ENCODE results near the gene MICU2.
"Not testable (repeated sequence)": the region's sequence is repeated elsewhere in the genome, so short reads cannot be mapped to it uniquely, and the experiment has no call there.

The MICU2 gene

GRCh38 chr13:21590231-21590630 is 13.7 kb downstream of the MICU2 start:
- Histone ChIP-seq H3K79me1 (ENCODE audit: low read depth, low read length) (peaks cover 4% of the 10 kb centered on the region), H2BK12ac (ENCODE audit: low read length) (no peak overlapping the region), H3K18ac (ENCODE audit: low read length) (no peak overlapping the region), H3K9ac (ENCODE audit: low read depth, low read length, poor library complexity) (no peak overlapping the region), H2BK5ac (ENCODE audit: low read length) (no peak overlapping the region), H2BK15ac (ENCODE audit: low read length) (no peak overlapping the region), H4K8ac (ENCODE audit: low read depth, low read length) (no peak overlapping the region), H2AFZ (ENCODE audit: low read length) (no peak overlapping the region), H3K23ac (ENCODE audit: low read depth, low read length, poor library complexity) (no peak overlapping the region), H3K4ac (ENCODE audit: low read length) (no peak overlapping the region), H3K4me2 (ENCODE audit: insufficient read depth, low read length, poor library complexity, severe bottlenecking) (no peak overlapping the region), H3K27ac (replicated peaks; ENCODE audit: low read length) (no peak overlapping the region), H2AK5ac (ENCODE audit: low read depth, low read length) (no peak overlapping the region), H3K9me3 (replicated peaks in 1 of 2; ENCODE audit: control insufficient read depth in 2 of 2, insufficient read depth in 1 of 2, low read depth in 1 of 2, low read length in 2 of 2) (peaks cover 0 to 3% of the 10 kb centered on the region in 2 donors), H3K4me1 (ENCODE audit: control insufficient read depth in 2 of 2, insufficient read depth in 1 of 2, low read depth in 1 of 2, low read length in 2 of 2) (no peaks in the 10 kb centered on the region), H3K36me3 (replicated peaks in 1 of 2; ENCODE audit: control insufficient read depth in 2 of 2, insufficient read depth in 2 of 2, low read length in 2 of 2) (peaks cover 0 to 2% of the 10 kb centered on the region in 2 donors), H3K4me3 (ENCODE audit: low read length in 2 of 2) (no peak overlapping the region), H3K27me3 (ENCODE audit: control insufficient read depth in 3 of 3, insufficient read depth in 3 of 3, low read depth in 1 of 3, low read length in 3 of 3) (no peaks in the 10 kb centered on the region), H3K14ac (ENCODE audit: low read length) (no peak overlapping the region), H2BK120ac (ENCODE audit: low read depth, low read length) (no peak overlapping the region), H4K91ac (ENCODE audit: low read depth, low read length, poor library complexity) (no peak overlapping the region)
- no peak for DNase-seq (ENCODE audit: low spot score)
- WGBS, 2 donors (ENCODE audit: extremely low coverage in 2 of 2, insufficient read length in 2 of 2, insufficient replicate concordance in 1 of 2), result no CpG with 5 or more reads among the region's 5 CpGs

- H4K91ac ChIP-seq (ENCODE audit: low read depth, low read length, poor library complexity); H3K4me3 ChIP-seq (ENCODE audit: low read length in 2 of 2); H3K18ac ChIP-seq (ENCODE audit: low read length); H2BK15ac ChIP-seq (ENCODE audit: low read length); H3K9ac ChIP-seq (ENCODE audit: low read depth, low read length, poor library complexity); H3K36me3 ChIP-seq (replicated peaks in 1 of 2; ENCODE audit: control insufficient read depth in 2 of 2, insufficient read depth in 2 of 2, low read length in 2 of 2); H3K79me1 ChIP-seq (ENCODE audit: low read depth, low read length); H2BK5ac ChIP-seq (ENCODE audit: low read length); H2BK120ac ChIP-seq (ENCODE audit: low read depth, low read length); H2AK5ac ChIP-seq (ENCODE audit: low read depth, low read length); H2AFZ ChIP-seq (ENCODE audit: low read length); DNase-seq (ENCODE audit: low spot score); H3K23ac ChIP-seq (ENCODE audit: low read depth, low read length, poor library complexity); H3K27me3 ChIP-seq (ENCODE audit: control insufficient read depth in 3 of 3, insufficient read depth in 3 of 3, low read depth in 1 of 3, low read length in 3 of 3); H3K27ac ChIP-seq (replicated peaks; ENCODE audit: low read length); H2BK12ac ChIP-seq (ENCODE audit: low read length); H3K4ac ChIP-seq (ENCODE audit: low read length); H3K4me2 ChIP-seq (ENCODE audit: insufficient read depth, low read length, poor library complexity, severe bottlenecking); H3K4me1 ChIP-seq (ENCODE audit: control insufficient read depth in 2 of 2, insufficient read depth in 1 of 2, low read depth in 1 of 2, low read length in 2 of 2); H3K9me3 ChIP-seq (replicated peaks in 1 of 2; ENCODE audit: control insufficient read depth in 2 of 2, insufficient read depth in 1 of 2, low read depth in 1 of 2, low read length in 2 of 2); H3K14ac ChIP-seq (ENCODE audit: low read length); H4K8ac ChIP-seq (ENCODE audit: low read depth, low read length): not testable (repeated sequence)
- no CpG with 5 or more reads among the region's 6 CpGs for WGBS, 2 donors (ENCODE audit: extremely low coverage in 2 of 2, insufficient read length in 2 of 2, insufficient replicate concordance in 1 of 2)
These were observed 14.5 kb downstream of the MICU2 start for GRCh38 chr13:21589510-21589909.

- H2BK12ac ChIP-seq (ENCODE audit: low read length); H4K91ac ChIP-seq (ENCODE audit: low read depth, low read length, poor library complexity); H2AK5ac ChIP-seq (ENCODE audit: low read depth, low read length); H2BK120ac ChIP-seq (ENCODE audit: low read depth, low read length); H3K36me3 ChIP-seq (replicated peaks in 1 of 2; ENCODE audit: control insufficient read depth in 2 of 2, insufficient read depth in 2 of 2, low read length in 2 of 2); H2AFZ ChIP-seq (ENCODE audit: low read length); H3K27ac ChIP-seq (replicated peaks; ENCODE audit: low read length); H3K27me3 ChIP-seq (ENCODE audit: control insufficient read depth in 3 of 3, insufficient read depth in 3 of 3, low read depth in 1 of 3, low read length in 3 of 3); DNase-seq (ENCODE audit: low spot score); H3K14ac ChIP-seq (ENCODE audit: low read length); H3K18ac ChIP-seq (ENCODE audit: low read length); H3K4me2 ChIP-seq (ENCODE audit: insufficient read depth, low read length, poor library complexity, severe bottlenecking); H2BK15ac ChIP-seq (ENCODE audit: low read length); H3K4me3 ChIP-seq (ENCODE audit: low read length in 2 of 2); H3K23ac ChIP-seq (ENCODE audit: low read depth, low read length, poor library complexity); H2BK5ac ChIP-seq (ENCODE audit: low read length); H3K9ac ChIP-seq (ENCODE audit: low read depth, low read length, poor library complexity); H3K4me1 ChIP-seq (ENCODE audit: control insufficient read depth in 2 of 2, insufficient read depth in 1 of 2, low read depth in 1 of 2, low read length in 2 of 2); H3K4ac ChIP-seq (ENCODE audit: low read length); H4K8ac ChIP-seq (ENCODE audit: low read depth, low read length); H3K79me1 ChIP-seq (ENCODE audit: low read depth, low read length); H3K9me3 ChIP-seq (replicated peaks in 1 of 2; ENCODE audit: control insufficient read depth in 2 of 2, insufficient read depth in 1 of 2, low read depth in 1 of 2, low read length in 2 of 2): not testable (repeated sequence)
- no CpG with 5 or more reads among the region's 5 CpGs for WGBS, 2 donors (ENCODE audit: extremely low coverage in 2 of 2, insufficient read length in 2 of 2, insufficient replicate concordance in 1 of 2)
These were observed 15.6 kb downstream of the MICU2 start for GRCh38 chr13:21588411-21588810.

GRCh38 chr13:21584973-21585592 is 18.9 kb downstream of the MICU2 start:
- H3K4me3 ChIP-seq (ENCODE audit: low read length in 2 of 2), result no peak overlapping the region

More at GRCh38 chr13:21584973-21585592, 18.9 kb downstream of the MICU2 start:
- Histone ChIP-seq H2AK5ac (ENCODE audit: low read depth, low read length) (no peak overlapping the region), H3K4ac (ENCODE audit: low read length) (no peak overlapping the region), H3K4me2 (ENCODE audit: insufficient read depth, low read length, poor library complexity, severe bottlenecking) (no peak overlapping the region), H3K27me3 (ENCODE audit: control insufficient read depth in 3 of 3, insufficient read depth in 3 of 3, low read depth in 1 of 3, low read length in 3 of 3) (no peaks in the 10 kb centered on the region), H2BK15ac (ENCODE audit: low read length) (no peak overlapping the region), H3K14ac (ENCODE audit: low read length) (no peak overlapping the region), H3K36me3 (replicated peaks in 1 of 2; ENCODE audit: control insufficient read depth in 2 of 2, insufficient read depth in 2 of 2, low read length in 2 of 2) (peaks cover 0 to 2% of the 10 kb centered on the region in 2 donors), H3K79me1 (ENCODE audit: low read depth, low read length) (peaks cover 2% of the 10 kb centered on the region), H3K9me3 (replicated peaks in 1 of 2; ENCODE audit: control insufficient read depth in 2 of 2, insufficient read depth in 1 of 2, low read depth in 1 of 2, low read length in 2 of 2) (peaks cover 4 to 16% of the 10 kb centered on the region in 2 donors), H3K23ac (ENCODE audit: low read depth, low read length, poor library complexity) (no peak overlapping the region), H3K18ac (ENCODE audit: low read length) (no peak overlapping the region), H2BK5ac (ENCODE audit: low read length) (no peak overlapping the region), H4K91ac (ENCODE audit: low read depth, low read length, poor library complexity) (no peak overlapping the region), H3K4me1 (ENCODE audit: control insufficient read depth in 2 of 2, insufficient read depth in 1 of 2, low read depth in 1 of 2, low read length in 2 of 2) (no peaks in the 10 kb centered on the region), H4K8ac (ENCODE audit: low read depth, low read length) (no peak overlapping the region), H2BK12ac (ENCODE audit: low read length) (no peak overlapping the region), H3K27ac (replicated peaks; ENCODE audit: low read length) (no peak overlapping the region), H2AFZ (ENCODE audit: low read length) (no peak overlapping the region), H2BK120ac (ENCODE audit: low read depth, low read length) (no peak overlapping the region), H3K9ac (ENCODE audit: low read depth, low read length, poor library complexity) (no peak overlapping the region)
- no CpG with 5 or more reads among the region's 1 CpG for WGBS, 2 donors (ENCODE audit: extremely low coverage in 2 of 2, insufficient read length in 2 of 2, insufficient replicate concordance in 1 of 2)
- DNase-seq (ENCODE audit: low spot score), result no peak
